ENCODE measurements around the gene ORMDL3.

GRCh38 chr17:39934324-39934723, 6.9 kb upstream of the ORMDL3 start:
- no peak for TF ChIP-seq EZH2 (IDR thresholded peaks at IDR 0.05; ENCODE audit: borderline replicate concordance, low read depth, low read length, severe bottlenecking)
- TF ChIP-seq, protein P1, sequence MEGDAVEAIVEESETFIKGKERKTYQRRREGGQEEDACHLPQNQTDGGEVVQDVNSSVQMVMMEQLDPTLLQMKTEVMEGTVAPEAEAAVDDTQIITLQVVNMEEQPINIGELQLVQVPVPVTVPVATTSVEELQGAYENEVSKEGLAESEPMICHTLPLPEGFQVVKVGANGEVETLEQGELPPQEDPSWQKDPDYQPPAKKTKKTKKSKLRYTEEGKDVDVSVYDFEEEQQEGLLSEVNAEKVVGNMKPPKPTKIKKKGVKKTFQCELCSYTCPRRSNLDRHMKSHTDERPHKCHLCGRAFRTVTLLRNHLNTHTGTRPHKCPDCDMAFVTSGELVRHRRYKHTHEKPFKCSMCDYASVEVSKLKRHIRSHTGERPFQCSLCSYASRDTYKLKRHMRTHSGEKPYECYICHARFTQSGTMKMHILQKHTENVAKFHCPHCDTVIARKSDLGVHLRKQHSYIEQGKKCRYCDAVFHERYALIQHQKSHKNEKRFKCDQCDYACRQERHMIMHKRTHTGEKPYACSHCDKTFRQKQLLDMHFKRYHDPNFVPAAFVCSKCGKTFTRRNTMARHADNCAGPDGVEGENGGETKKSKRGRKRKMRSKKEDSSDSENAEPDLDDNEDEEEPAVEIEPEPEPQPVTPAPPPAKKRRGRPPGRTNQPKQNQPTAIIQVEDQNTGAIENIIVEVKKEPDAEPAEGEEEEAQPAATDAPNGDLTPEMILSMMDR (IDR thresholded peaks at IDR 0.05; ENCODE audit: borderline replicate concordance, extremely low read depth, low read length, poor library complexity, severe bottlenecking) = no peak

Measured in DND-41 (cell line).